ENCODE results near the gene SUPT5H.

- no peak for TF ChIP-seq CTCF (IDR thresholded peaks at IDR 0.05; ENCODE audit: low read length)
- TF ChIP-seq EZH2phosphoT487 (IDR thresholded peaks at IDR 0.05; ENCODE audit: low read length) = no peak
- no peak for TF ChIP-seq EZH2 (optimal IDR thresholded peaks at IDR 0.05; ENCODE audit: low read depth, low read length)
Observed at GRCh38 chr19:39472746-39473442, 27.5 kb downstream of the SUPT5H start.
